DMS153 treated with DMSO at 0.1 percent for 48 hours (cell line): ENCODE measurements around the gene CAMKK2.
"Not testable (repeated sequence)": the region's sequence is repeated elsewhere in the genome, so short reads cannot be mapped to it uniquely, and the experiment has no call there.

ENCODE experiments used
- DNase-seq: peaks from one replicate; lab custom pipeline; 2025; ENCODE audit not compliant: unreplicated experiment; lab: John Stamatoyannopoulos, UW

The CAMKK2 gene

DNA sequence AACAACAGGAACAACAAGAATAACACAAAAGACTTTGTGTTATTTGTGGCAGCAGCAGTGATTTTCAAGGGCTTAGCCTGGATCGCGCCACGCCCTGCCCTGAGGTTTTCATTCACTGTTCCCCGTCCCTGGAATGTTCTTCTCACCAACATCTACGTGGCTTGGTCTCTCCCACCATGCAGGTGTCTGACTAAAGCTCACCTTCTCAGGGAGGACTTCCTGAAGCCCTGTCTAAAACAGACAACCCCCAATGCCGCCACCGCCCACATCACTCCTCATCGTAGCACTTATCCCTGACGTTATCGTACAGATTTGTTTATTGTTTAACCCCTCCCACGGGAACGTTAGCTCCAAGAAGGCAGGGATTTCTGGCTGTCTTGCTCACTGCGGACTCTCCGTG lies 46.1 kb downstream of the CAMKK2 start:
- no peak for DNase-seq

- no peak for DNase-seq
Measured at GRCh38 chr12:121248622-121249021, 47.9 kb downstream of the CAMKK2 start.

GRCh38 chr12:121246893-121247557 lies 49.5 kb downstream of the CAMKK2 start:
- DNase-seq: no peak

GRCh38 chr12:121245951-121246350 lies 50.6 kb downstream of the CAMKK2 start:
- DNase-seq: no peak

DNA sequence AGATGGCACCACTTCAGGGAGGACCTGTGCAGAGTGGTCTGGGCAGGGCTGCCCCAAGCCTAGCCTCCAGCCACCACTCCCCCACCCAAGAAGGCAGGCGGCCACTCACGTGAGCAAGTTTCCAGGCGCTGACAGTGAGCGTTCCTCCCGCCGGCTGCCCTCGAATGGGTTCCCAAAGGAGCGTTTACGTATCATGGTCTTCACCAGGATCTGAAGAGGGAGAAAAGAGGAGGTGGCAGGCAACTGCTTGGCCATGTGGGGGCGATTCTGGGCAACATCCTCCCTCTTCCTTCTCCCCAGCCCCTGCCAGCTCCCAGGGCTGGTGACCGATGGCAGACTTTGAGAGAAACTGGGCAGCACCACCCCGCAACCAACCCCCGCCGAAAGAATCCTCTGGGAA lies 51.5 kb downstream of the CAMKK2 start:
- no peak for DNase-seq

- no peak for DNase-seq
Measured at GRCh38 chr12:121241156-121241970, 55.1 kb downstream of the CAMKK2 start.

DNA sequence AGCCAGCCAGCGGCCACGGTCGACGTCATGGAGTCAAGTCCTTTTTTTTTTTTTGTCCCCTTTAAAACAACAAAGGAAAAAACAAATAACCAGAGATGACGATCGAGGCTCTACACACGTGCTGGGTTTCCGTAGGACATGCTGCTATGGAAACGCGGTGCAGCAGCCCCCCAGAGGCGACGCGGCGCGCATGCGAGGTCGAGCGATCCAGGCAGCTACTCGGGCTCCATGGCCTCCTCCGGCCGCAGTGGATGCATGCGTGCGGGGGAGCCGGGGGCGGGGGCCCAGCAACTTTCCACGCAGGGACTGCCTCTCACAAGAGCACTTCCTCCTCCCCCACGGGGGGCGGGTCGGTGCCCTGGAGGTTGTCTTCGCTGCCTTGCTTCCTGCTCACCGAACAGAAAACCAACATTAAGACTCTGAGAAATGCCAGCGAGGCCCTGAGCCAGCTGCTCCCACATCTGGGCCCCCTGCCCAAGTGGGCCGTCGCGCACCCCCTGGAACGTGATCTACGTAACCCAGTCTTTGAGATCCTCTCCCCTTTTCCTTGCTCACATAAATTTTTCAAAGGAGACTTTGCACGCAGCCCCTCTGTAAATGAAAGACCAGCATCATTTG lies 55.9 kb downstream of the CAMKK2 start:
- DNase-seq: no peak

- DNase-seq: no peak
Measured at GRCh38 chr12:121240062-121240420, 56.5 kb downstream of the CAMKK2 start.

- DNase-seq: no peak
Measured at GRCh38 chr12:121239351-121240061, 57.0 kb downstream of the CAMKK2 start.

GRCh38 chr12:121238604-121239350 lies 57.7 kb downstream of the CAMKK2 start:
- DNase-seq: peak; percentile 66

- no peak for DNase-seq
Measured at GRCh38 chr12:121238086-121238485, 58.4 kb downstream of the CAMKK2 start.

- no peak for DNase-seq
Measured at GRCh38 chr12:121237415-121237814, 59.1 kb downstream of the CAMKK2 start.

DNA sequence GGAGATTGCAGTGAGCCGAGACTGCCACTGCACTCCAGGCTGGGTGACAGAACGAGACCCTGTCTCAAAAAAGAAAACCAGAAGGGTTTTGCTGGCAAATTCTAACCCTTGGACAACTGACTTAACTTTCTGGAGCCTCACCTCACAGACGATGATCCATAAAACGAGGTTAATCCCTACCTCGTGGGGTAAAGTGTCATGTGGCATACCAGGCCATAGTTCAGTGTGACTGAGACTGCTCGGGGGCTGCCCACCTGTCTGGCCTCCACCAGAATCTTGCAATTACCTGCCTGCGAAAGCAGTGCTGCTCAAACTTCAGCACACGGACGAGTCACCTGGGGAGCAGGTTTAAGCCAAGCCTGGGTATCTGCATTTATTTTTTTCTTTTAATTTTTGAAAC lies 59.7 kb downstream of the CAMKK2 start:
- no peak for DNase-seq

DNA sequence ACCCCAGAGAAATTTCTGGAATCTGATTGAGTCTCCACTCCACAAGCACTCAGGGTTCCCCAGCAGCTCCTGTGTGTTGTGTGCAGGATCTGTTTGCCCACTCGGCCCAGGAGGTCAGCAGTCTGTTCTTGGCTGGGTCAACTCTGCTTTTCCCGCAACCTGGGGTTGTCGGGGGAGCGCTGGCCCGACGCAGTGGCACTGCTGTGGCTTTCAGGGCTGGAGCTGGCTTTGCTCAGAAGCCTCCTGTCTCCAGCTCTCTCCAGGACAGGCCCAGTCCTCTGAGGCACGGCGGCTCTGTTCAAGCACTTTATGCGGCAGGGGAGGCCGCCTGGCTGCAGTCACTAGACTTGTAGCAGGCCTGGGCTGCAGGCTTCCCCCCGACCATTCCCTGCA lies 62.9 kb downstream of the CAMKK2 start:
- no peak for DNase-seq

GRCh38 chr12:121232977-121233627 lies 63.4 kb downstream of the CAMKK2 start:
- no peak for DNase-seq

DNA sequence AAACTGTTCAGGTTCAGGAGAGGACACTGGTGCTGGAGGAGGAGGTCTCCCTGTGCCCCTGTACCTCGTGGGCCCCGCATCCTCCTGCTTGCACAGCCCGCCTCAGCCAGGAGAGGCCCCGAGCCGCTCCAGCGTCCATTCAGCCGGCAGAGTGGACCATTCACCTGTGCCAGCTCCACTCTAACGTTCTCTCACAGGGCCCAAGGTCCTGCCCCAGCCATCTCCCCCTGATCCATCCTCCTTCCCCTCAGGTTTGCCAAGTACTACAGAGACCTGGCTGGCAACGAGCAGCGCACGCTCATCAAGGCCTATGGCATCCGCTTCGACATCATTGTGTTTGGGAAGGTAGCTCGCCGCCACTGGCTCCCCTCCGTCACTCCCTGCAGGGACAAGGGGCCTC lies 64.3 kb downstream of the CAMKK2 start:
- no peak for DNase-seq

DNA sequence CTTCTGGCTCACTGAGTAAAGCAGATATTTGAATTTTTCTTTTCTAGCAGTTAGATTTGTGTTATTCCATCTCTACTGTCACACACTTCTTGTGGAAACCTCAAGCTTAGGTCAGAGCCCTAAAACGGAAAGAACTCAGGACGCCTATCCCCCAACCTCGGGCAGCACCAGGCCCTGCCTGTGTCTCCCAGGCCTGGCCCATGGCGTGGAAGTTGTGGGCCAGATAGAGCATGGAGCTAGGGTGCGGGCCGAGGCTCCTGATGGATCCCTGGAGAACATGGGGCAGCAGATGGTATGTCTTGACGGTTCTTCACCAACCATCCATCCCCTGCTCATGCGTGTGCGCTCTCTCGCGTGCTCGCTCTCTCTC lies 66.0 kb downstream of the CAMKK2 start:
- DNase-seq: no peak

GRCh38 chr12:121229826-121230537 lies 66.5 kb downstream of the CAMKK2 start:
- DNase-seq: not testable (repeated sequence)

- no peak for DNase-seq
Measured at GRCh38 chr12:121228919-121229665, 67.4 kb downstream of the CAMKK2 start.
